ENCODE measurements around the gene SAMD3.

DNA sequence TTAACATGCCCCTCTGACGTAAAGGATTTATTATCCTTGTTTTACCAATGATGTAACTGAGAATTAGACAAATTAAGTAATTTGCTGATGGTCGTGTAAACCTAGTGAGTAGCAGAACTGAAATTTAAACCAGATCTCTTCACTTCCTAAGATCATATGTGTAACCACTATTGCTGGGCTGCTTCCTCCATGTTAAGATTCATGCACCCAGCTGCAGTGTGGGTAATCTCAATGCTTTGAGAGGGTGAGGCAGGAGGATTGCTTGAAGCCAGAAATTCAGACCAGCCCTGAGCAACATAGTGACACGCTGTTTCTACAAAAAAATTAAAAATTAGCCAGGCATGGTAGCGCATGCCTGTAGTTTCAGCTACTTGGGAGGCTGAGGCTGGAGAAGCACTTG lies 106.5 kb downstream of the SAMD3 start:
- TF ChIP-seq EZH2 (IDR thresholded peaks at IDR 0.05): no peak
- no peak for TF ChIP-seq POLR2AphosphoS5 (IDR thresholded peaks at IDR 0.05; ENCODE audit: borderline replicate concordance, low read depth, low read length)
- no peak for TF ChIP-seq FOXP2 (optimal IDR thresholded peaks at IDR 0.05; ENCODE audit: control extremely low read depth, extremely low read length, insufficient read depth)

All from SK-N-MC (cell line).